Stomach smooth muscle (tissue), 2 donors: ENCODE measurements around the gene TEX47.

Experiments used
- H3K27ac ChIP-seq: one replicate; pipeline ENCODE4 v1.7.0; 2013; ENCODE audit warnings: mild to moderate bottlenecking, low read length, inconsistent platforms
- H3K27me3 ChIP-seq, 2 donors: one replicate each; pipeline ENCODE4 v1.7.0; 2013; ENCODE audit warnings: low read length in 2 of 2; ENCODE audit not compliant: insufficient read depth in 2 of 2, control insufficient read depth in 1 of 2
- H3K36me3 ChIP-seq, 2 donors: one replicate each; pipeline ENCODE4 v1.7.0; 2013; ENCODE audit warnings: low read length in 2 of 2; ENCODE audit not compliant: control insufficient read depth in 2 of 2, insufficient read depth in 2 of 2
- H3K4me1 ChIP-seq: one replicate; pipeline ENCODE4 v1.7.0; 2013; ENCODE audit warnings: low read length; ENCODE audit not compliant: control insufficient read depth, insufficient read depth
- H3K4me3 ChIP-seq, 2 donors: one replicate each; pipeline ENCODE4 v1.7.0; 2013; ENCODE audit warnings: low read length in 2 of 2
- H3K9ac ChIP-seq, 2 donors: one replicate each; pipeline ENCODE4 v1.7.0; 2013; ENCODE audit warnings: low read length in 2 of 2, mild to moderate bottlenecking in 1 of 2
- H3K9me3 ChIP-seq, 2 donors: one replicate each; pipeline ENCODE4 v1.7.0; 2013; ENCODE audit warnings: low read length in 2 of 2; ENCODE audit not compliant: control insufficient read depth in 2 of 2
- donor health status: healthy.
- donor health status: Pancreatic carcinoma.

TEX47 gene

DNA sequence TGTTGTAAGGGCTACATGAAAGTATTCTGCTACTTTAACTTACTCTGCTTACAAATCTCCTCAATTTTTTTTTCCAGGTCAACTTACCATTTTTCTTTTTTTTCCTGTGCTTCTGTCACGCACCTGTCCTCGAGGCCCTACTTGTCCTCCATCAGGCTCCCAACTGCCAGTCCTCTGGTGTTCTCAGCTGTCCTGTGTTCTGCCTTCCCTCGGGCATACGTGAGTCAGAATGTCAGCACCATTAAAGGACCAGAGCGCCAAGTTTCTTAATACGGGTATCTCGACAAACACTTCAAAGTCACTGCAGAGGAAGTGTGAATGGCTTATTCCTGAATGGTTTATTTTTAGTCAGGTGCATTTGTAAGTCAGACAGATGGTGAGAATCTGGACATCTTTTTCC is at the start of gene TEX47:
Gene TEX47 (minus strand): TSS at position 185 of the 400 bp plus-strand sequence. CDS start 795 bp downstream, outside the sequence.
- no peak within 1 kb of the TSS for H3K9ac ChIP-seq
- no peaks in the 10 kb centered on the region for H3K27me3 ChIP-seq
- H3K9me3 ChIP-seq = no peaks in the 10 kb centered on the region
- H3K4me1 ChIP-seq = no peaks in the 10 kb centered on the region
- no peak within 1 kb of the TSS for H3K4me3 ChIP-seq
- H3K27ac ChIP-seq = no peak within 1 kb of the TSS
- H3K36me3 ChIP-seq = no peaks in the 10 kb centered on the region

DNA sequence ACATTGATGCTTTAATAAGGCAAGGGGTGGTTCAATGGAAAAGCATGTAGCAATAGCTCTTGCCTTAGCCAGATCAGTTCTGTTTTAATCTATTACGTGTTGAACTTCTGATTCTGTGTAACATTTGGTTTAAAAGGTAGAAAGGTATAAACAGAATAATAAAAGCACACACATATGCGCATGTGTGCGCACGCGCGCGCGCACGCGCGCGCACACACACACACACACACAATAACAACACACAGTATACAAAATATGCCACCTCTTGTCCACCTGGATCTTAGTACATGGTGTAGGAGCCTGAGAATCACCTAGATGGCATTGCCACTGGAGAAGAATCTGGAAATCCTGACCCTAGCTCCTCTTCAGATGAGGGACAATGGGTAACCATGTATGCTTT is 49.6 kb upstream of the TEX47 start:
- Histone ChIP-seq H3K4me3 (no peak overlapping the region), H3K36me3 (no peaks in the 10 kb centered on the region), H3K4me1 (no peaks in the 10 kb centered on the region), H3K27ac (no peak overlapping the region), H3K9ac (no peak overlapping the region), H3K9me3 (no peaks in the 10 kb centered on the region), H3K27me3 (no peaks in the 10 kb centered on the region)

DNA sequence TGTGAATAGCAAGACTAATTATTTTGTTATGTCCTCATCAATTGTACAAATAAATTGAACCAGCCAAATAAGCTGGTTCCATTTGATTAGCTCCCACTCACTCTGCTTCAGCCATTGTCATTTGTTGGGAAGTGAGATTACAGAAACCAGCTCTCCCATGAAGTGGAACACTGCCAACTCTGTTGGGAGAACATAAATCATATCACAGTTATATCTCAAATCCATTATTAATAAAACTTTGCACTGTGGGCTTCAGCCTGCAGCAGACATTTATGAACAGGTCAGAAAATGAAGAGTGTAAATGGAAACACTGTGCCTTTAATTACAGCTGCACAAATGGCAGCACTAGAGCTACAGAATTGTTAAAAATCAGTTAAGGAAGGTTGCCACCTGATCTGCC is 46.7 kb upstream of the TEX47 start:
- Histone ChIP-seq H3K4me1 (no peaks in the 10 kb centered on the region), H3K27ac (no peak overlapping the region), H3K4me3 (no peak overlapping the region), H3K9me3 (no peaks in the 10 kb centered on the region), H3K9ac (no peak overlapping the region), H3K27me3 (no peaks in the 10 kb centered on the region), H3K36me3 (no peaks in the 10 kb centered on the region)

DNA sequence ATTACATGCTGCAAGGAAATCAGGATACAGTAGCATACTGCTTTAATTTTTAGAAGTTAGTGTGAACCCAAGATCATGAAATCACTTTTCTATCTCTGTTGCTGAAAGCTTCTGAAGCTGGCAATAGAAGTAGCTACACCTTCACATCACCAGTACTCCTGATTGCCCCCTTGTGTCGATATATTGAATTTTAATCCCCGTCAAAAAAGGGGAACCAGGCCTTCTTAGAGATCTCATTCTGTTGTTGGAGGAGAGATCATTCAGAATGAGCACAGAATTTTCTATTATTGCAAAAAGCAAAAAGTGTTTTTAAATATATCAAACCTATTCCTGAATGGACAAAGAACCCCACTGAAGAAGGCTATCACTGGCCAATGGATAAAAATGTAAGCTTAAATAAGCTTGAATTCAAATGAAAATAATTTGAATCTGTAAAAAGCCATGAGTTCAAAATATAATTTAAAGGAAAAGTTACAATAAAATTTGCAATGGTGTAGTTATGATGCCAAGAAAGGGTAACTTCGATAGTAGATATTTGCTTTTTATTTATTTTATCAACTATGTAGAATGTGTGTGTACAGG is 39.7 kb upstream of the TEX47 start:
- no peaks in the 10 kb centered on the region for H3K4me1 ChIP-seq

DNA sequence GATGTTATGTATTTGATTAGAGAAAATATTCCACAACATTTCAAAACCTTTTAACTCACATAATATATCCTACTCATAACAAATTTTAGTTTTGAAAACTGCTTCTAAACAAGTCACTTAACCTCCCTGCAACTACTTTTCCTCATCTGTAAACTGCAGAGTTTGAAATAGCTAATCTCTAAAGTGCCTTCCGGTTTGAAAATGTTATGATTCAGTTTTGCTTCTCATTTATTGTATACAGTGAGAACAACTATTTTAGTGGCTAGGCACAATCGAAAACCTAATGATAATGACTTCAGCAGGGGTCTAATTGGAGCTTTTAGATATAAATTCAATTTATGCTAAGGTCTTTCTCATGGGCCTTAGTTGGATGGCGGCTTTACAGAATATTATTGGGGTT is 30.7 kb upstream of the TEX47 start:
- H3K36me3 ChIP-seq = no peaks in the 10 kb centered on the region
- no peaks in the 10 kb centered on the region for H3K27me3 ChIP-seq
- H3K9ac ChIP-seq = no peak overlapping the region
- H3K9me3 ChIP-seq = no peaks in the 10 kb centered on the region
- no peaks in the 10 kb centered on the region for H3K4me1 ChIP-seq
- H3K4me3 ChIP-seq = no peak overlapping the region
- H3K27ac ChIP-seq = no peak overlapping the region

More for the DNA sequence above, 39.7 kb upstream of the TEX47 start:
- no peak overlapping the region for H3K9ac ChIP-seq
- no peak overlapping the region for H3K27ac ChIP-seq
- H3K36me3 ChIP-seq = no peaks in the 10 kb centered on the region
- H3K9me3 ChIP-seq = no peaks in the 10 kb centered on the region
- H3K4me3 ChIP-seq = no peak overlapping the region
- H3K27me3 ChIP-seq = no peaks in the 10 kb centered on the region

DNA sequence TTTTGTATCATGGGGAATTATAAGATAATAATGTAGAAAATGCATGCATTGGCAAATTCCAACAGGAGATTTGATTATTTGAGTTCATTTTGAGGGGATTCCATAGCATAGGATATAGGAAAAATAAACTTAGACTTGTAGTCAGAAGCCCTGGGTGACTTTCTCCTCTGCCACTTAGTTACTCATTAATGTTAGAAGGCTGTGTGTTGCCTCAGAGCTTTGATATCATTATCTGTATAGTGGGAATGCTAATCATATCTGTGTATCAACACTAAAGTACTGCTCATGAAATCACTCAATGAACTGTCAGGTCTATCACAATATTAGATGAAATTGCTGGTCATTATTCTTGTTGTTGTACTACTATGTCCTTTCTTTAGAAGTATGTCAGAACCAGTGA is 23.0 kb upstream of the TEX47 start:
- Histone ChIP-seq H3K4me3 (no peak overlapping the region), H3K27me3 (no peaks in the 10 kb centered on the region), H3K4me1 (no peaks in the 10 kb centered on the region), H3K9ac (no peak overlapping the region), H3K36me3 (no peaks in the 10 kb centered on the region), H3K9me3 (no peaks in the 10 kb centered on the region), H3K27ac (no peak overlapping the region)

DNA sequence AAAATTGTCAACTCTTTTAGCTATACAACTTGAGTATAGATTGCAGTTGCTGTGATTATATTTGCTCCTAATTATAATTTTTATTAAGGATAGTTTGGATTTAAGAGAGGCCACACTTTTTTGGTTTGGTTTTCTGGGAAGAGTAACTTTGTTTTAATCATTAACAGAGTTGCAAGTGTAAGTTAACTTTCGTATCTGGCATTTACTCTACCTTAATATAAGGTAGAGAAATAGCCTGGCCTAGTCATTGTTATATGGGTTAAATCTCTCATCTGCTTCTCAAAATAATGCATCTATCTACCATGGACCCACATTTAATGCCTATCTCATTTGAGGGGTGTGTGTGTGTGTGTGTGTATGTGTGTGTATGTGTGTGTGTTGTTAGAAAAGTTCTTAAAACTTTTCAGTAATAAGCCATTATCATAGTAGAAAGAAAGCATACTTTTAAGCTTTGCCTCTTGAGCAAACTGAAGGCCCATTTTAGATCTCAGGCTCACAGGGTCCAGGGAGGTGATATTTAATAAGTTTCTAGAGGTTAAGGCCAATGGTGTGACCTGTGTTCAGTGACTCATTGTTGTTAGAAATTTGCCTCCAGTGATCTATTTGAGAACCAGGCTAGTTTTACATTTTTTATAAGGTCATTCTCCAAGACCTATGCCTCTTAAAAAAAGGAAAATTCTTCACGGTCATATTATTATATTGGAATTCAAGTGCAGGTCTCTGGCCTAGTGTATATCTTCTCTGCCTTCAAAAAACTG is 10.9 kb upstream of the TEX47 start:
- H3K36me3 ChIP-seq = no peaks in the 10 kb centered on the region
- no peaks in the 10 kb centered on the region for H3K27me3 ChIP-seq
- no peak overlapping the region for H3K27ac ChIP-seq
- no peak overlapping the region for H3K9ac ChIP-seq
- no peak overlapping the region for H3K4me3 ChIP-seq
- H3K4me1 ChIP-seq = no peaks in the 10 kb centered on the region
- no peaks in the 10 kb centered on the region for H3K9me3 ChIP-seq

DNA sequence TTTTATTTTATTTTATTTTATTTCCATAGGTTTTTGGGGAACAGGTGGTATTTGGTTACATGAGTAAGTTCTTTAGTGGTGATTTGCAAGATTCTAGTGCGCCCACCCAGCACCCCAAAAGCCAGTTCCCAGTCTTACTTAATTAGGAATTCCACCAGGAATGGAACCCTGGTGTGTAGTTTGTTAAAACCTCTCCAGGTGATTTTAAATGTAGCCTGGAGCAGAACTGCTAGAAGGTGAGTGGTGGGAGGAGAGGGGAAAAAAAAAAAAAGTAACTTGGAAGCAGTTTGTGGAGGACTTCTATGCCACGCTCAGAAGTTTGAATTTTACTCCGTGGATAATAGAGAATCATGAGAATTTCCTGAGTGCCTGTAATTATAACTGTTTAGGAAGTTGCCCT is 5.5 kb upstream of the TEX47 start:
- no peak overlapping the region for H3K27ac ChIP-seq
- H3K4me1 ChIP-seq = no peaks in the 10 kb centered on the region
- no peaks in the 10 kb centered on the region for H3K27me3 ChIP-seq
- H3K36me3 ChIP-seq = no peaks in the 10 kb centered on the region
- H3K9me3 ChIP-seq = no peaks in the 10 kb centered on the region
- no peak overlapping the region for H3K9ac ChIP-seq
- H3K4me3 ChIP-seq = no peak overlapping the region

DNA sequence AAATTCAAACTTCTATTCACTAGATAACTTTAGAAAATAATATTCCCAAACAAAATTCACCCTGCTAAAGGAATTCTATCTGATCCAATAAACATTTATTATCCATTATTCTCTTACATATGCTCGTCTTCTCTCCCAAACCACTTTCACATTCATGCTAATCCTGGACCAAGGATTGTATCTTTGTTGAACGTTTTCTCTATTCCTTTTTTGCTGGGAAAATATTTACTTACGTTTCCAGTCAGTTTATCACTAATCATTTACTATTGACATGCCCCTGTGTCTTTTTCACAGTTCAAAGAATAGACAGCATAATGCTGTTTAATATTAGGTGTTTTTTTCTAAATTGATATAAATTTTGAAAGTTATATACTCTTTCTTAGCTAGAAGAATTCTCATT is 3.2 kb downstream of the TEX47 start:
- Histone ChIP-seq H3K4me3 (no peak overlapping the region), H3K27me3 (no peaks in the 10 kb centered on the region), H3K4me1 (no peaks in the 10 kb centered on the region), H3K9me3 (no peaks in the 10 kb centered on the region), H3K9ac (no peak overlapping the region), H3K27ac (no peak overlapping the region), H3K36me3 (no peaks in the 10 kb centered on the region)

DNA sequence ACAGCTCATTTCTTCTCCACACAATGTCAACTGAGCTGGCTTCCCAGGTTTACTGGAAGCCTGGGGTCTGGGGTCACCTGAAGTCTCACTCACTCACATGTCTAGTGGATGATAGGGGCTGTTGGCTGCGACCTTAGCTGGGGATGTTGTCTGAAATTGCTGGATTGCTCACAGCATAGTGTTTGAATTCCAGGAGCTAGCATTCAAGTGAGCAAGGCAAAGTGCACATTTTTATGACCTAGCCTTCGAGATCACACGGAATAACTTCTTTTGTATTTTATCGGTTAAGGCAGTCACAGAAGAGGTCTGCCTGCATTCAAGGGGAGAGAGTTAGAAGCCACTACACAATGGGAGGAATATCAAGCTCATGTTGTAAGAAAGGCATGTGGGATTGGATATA is 3.6 kb downstream of the TEX47 start:
- Histone ChIP-seq H3K27me3 (no peaks in the 10 kb centered on the region), H3K9me3 (no peaks in the 10 kb centered on the region), H3K4me1 (no peaks in the 10 kb centered on the region), H3K4me3 (no peak overlapping the region), H3K27ac (no peak overlapping the region), H3K9ac (no peak overlapping the region), H3K36me3 (no peaks in the 10 kb centered on the region)

DNA sequence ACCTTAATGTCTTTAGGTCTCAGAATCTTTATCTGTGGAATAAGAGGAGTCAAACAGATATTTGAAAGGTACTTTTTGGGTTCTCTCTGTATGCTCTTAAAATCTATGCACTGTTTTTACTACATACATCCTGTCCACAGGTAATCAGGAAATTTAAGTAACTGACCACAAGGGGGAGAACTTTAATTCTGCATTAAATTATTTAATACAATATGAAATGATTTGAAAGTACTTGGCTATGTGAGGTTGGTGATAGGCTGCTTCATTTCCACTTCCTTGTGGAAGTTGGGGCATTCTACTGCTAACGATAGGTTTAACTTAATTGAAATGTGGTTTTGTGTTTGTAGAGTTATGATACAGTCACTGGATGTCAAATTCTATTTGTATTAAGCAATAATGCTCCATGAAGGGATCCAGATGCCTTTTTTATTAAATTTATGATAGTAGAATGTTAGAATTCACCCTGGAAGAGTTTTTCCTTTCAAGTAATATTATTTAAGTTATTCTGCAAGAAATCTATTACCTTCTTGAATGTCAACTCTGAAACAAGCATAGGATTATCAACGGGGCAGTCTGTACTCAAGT is 6.0 kb downstream of the TEX47 start:
- no peak overlapping the region for H3K27ac ChIP-seq
- no peaks in the 10 kb centered on the region for H3K27me3 ChIP-seq
- no peak overlapping the region for H3K9ac ChIP-seq
- no peaks in the 10 kb centered on the region for H3K4me1 ChIP-seq
- H3K9me3 ChIP-seq = no peaks in the 10 kb centered on the region
- no peak overlapping the region for H3K4me3 ChIP-seq
- no peaks in the 10 kb centered on the region for H3K36me3 ChIP-seq
